ENCODE data around the gene NCR3LG1. TPM values are rescaled to one million over a fixed set of nuclear protein-coding genes. Genes with fewer than 3 reads are reported as not detected.
A peak's percentile ranks its signal among the peaks of the same experiment; 100 is the strongest.

NCR3LG1 gene
- total RNA-seq, 1 experiment from 2014 or later: 1.4 TPM

- Histone ChIP-seq H3K56ac (ENCODE audit: insufficient read length, low read depth, low read length) (no peak overlapping the region), H2BK120ac (ENCODE audit: low read depth, low read length, poor library complexity, severe bottlenecking) (no peak overlapping the region), H3K18ac (ENCODE audit: insufficient read length, low read depth, low read length) (no peak overlapping the region), H3K14ac (ENCODE audit: insufficient read depth, low read length) (no peak overlapping the region), H2BK5ac (ENCODE audit: insufficient read length, low read length) (no peak overlapping the region), H3K79me1 (ENCODE audit: insufficient read depth, low read depth, low read length, poor library complexity, severe bottlenecking) (no peaks in the 10 kb centered on the region), H3K9me3 (ENCODE audit: control insufficient read depth, low read depth, low read length) (no peaks in the 10 kb centered on the region), H2AK5ac (ENCODE audit: insufficient read length, low read length) (no peak overlapping the region), H2BK12ac (ENCODE audit: insufficient read length, low read depth, low read length) (no peak overlapping the region), H3K27ac (ENCODE audit: insufficient read length, low read depth, low read length) (no peak overlapping the region), H2BK15ac (ENCODE audit: low read depth, low read length) (no peak overlapping the region), H4K20me1 (ENCODE audit: control insufficient read depth, insufficient read depth, insufficient read length) (no peaks in the 10 kb centered on the region), H3K4ac (ENCODE audit: low read depth, low read length) (no peak overlapping the region), H3K27me3 (ENCODE audit: insufficient read depth, low read length) (no peaks in the 10 kb centered on the region), H2AFZ (ENCODE audit: low read length) (no peak overlapping the region), H3K4me1 (ENCODE audit: insufficient read depth, low read length) (no peaks in the 10 kb centered on the region), H2BK20ac (ENCODE audit: low read depth, low read length, poor library complexity, severe bottlenecking) (no peak overlapping the region), H3K23ac (ENCODE audit: insufficient read length, low read depth, low read length) (no peak overlapping the region), H3K4me2 (ENCODE audit: insufficient read depth, insufficient read length, low read length) (no peak overlapping the region), H3K9ac (ENCODE audit: extremely low read depth, insufficient read length, low read length) (no peak overlapping the region), H3K23me2 (ENCODE audit: insufficient read length, low read depth, low read length, poor library complexity, severe bottlenecking) (no peaks in the 10 kb centered on the region), H3K79me2 (ENCODE audit: insufficient read depth, low read length) (no peaks in the 10 kb centered on the region), H4K5ac (ENCODE audit: insufficient read length, low read depth, low read length) (no peak overlapping the region), H4K8ac (replicated peaks; ENCODE audit: insufficient read length, low read depth, low read length) (no peak overlapping the region), H4K91ac (ENCODE audit: insufficient read length, low read depth, low read length) (no peak overlapping the region), H3T11ph (ENCODE audit: low read length) (no peak overlapping the region)
- no peak overlapping the region for H3K4me3 Mint-ChIP-seq
- H3K27ac Mint-ChIP-seq: peak overlapping the region in 1 of 3 experiments; percentile 34; a peak in 1 of 7 replicates
- H3K9me3 Mint-ChIP-seq: no peaks in the 10 kb centered on the region
- DNase-seq: peak; percentile 49
- WGBS (ENCODE audit: extremely low coverage, insufficient read length, low lambda C conversion rate): no CpG with 5 or more reads among the region's 5 CpGs
- 0 out of 4 replicates have a peak, but pooled peaks cover 0 to 3% of the 10 kb centered on the region in 2 experiments for H3K4me1 Mint-ChIP-seq
- no peaks in the 10 kb centered on the region for H3K27me3 Mint-ChIP-seq (ENCODE audit: low read depth)
- no peaks in the 10 kb centered on the region for H3K36me3 Mint-ChIP-seq (ENCODE audit: insufficient read depth in 1 of 3, low read depth in 3 of 3)
- TF ChIP-seq CTCF (conservative IDR thresholded peaks at IDR 0.05): peak; percentile 53; the same call in 2 of the 3 replicates
These were observed 22.6 kb upstream of the NCR3LG1 start for GRCh38 chr11:17328871-17329494.
